NCI-H510A (cell line): ENCODE data around the gene POLR2I.
"Not testable (repeated sequence)": the region's sequence is repeated elsewhere in the genome, so short reads cannot be mapped to it uniquely, and the experiment has no call there.

Experiments
- DNase-seq: peaks from one replicate; lab custom pipeline; 2025; lab: John Stamatoyannopoulos, UW

POLR2I gene

DNA sequence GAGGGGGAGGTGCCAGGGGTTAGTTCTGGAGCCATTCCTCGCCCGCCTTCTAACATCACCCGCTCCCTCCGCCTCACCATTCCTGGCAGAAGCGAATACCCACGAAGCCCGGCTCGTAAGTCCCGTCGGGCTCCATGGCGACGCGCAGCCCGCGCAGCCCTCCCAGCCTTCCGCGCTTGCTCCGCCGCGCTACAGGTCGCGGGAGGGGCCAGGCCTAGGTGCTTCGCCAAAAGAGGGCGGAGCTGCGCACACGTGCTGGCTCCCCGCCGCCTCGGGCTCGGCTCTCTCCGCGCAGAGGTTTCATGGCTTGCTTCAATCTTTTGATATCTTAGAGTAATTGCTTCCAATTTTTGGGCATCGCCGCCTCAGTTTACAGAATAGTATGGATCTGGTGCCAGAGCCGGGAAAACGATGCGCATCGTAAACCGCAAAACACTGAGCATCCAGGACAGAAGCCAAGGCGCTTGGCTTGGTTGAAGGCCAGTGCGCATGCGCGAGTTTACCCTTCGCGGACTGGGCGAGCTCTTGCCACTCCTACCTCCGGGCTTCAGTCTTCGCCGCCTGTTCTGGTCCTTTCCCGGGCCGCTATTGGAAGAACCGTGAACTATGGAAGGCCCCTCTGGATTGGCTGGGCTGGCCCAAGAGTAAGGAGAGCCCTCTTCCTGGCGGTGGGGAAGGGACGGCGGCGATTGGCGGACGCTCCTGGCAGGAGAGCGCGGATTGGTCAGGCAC is at the start of gene POLR2I:
Gene POLR2I, minus strand, starts transcription at position 155 of the 732 bp plus-strand sequence. Its CDS starts 19 bp downstream, at position 136.
- peak; percentile 98 for DNase-seq

DNA sequence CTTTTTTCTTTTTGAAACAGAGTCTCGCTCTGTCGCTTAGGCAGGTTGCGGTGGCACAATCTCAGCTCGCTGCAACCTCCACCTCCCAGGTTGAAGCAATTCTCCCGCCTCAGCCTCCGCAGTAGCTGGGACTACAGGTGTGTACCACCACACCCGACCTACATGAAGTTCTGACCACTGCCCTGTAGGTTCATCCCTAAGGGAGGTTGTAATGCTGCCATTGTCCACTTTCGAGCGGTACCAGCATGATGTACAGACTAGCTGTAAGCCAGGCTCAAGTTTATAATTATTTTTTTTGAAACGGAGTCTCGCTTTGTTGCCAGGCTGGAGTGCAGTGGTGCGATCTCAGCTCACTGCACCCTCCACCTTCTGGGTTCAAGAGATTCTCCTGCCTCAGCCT is 49.1 kb upstream of the POLR2I start:
- no peak for DNase-seq

DNA sequence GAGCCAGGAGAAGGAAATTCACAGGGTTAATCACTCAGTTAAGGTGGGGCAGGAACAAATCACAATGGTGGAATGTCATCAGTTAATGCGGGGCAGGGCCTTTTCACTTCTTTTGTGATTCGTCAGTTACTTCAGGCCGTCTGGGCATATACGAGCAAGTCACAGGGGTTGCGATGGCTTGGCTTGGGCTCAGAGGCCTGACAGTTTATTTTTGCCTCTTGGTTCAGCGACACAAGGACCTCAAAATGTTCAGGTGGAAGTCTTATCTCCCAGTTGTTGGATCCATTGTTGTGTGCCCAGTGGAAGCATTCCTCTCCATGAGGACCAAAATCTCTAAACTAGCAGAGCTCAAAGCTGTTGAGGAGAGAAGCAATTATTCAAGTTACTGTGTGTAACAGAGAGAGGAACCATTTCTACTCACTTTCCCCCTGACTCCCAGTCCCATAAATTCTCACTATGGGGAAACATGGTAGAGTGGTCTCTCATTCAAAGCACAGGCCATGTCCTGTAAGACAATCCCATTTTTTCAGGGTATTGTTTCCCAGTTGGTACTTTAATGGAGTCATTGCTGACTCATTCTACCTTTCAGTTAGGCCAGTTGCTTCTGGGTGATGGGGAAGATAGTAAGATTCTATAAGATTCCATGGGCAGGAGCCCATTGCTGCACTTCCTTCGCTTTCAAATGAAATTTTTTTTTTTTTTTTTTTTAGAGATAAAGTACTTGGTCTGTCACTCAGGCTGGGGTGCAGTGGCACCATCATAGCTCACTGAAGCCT is 46.3 kb upstream of the POLR2I start:
- DNase-seq: no peak

DNA sequence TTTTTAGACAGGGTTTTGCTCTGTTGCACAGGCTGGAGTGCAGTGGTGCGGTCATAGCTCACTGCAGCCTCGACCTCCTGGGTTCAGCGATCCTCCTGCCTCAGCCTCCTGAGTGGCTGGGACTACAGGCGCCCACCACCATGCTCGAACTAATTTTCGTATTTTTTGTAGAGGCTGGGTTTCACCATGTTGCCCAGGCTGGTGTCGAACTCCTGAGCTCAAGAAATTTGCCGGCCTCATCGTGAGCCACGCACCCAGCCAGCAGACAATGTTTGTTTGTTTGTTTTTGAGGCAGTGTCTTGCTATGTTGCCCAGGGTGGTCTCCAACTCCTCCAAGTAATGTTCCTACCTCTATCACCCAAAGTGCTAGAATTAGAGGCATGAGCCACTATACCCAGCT is 38.5 kb upstream of the POLR2I start:
- DNase-seq: no peak

DNA sequence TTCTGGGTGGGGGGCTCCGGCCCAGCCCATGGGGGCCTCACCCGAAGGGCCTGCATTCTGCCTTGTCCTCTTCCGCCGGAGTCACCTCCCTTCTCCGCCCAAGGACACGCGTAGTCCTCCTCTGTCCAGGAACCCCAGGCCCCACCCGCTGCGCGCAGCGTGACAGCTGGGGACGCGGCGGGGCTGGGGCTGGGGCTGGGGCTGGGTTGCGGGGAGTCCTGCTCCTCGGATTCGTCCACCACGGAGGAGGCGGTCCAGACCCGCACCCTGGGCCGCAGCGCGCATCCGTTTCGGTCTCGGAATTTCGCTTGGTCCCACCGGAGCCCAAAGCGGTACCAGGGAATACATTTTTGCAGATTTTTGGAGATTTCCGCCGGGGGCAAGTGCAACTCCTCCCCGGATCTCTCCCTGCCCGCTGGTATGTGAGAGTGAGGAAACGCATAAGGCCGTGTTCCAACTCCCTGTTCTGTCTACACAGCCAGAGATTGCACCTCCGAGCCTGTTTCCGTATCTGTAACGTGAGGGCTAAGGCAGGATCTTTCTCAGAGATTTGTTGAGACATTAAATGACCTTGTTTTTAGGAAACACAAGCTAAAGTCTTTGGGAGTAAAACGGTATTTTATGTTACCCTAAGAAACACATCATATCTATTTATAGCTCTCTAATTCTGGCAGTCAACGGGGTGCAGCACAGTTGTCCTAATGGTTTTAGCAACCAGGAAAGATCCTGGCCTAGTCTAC is 37.8 kb upstream of the POLR2I start, which contains the start of gene COX7A1:
Gene COX7A1, minus strand, starts transcription at position 96 of the 740 bp plus-strand sequence. Its CDS starts 40 bp downstream, at position 56.
- DNase-seq: no peak

DNA sequence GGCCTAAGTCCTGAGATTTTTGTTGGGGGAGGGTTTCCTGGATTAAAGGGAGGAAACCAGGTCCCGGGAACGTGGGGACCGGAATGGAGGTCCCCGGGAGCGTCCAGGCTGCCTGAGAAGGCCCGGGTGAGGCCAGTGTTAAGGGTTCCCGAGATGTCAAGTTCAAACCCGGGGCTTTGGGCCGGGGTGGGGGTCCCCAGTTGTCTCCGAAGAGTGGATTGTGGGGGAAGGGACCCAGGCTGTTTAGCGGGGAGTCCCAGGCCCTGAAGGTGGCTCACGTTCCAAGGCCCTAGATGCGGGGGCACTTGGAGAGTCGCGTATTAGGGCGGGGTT is 37.3 kb upstream of the POLR2I start:
- DNase-seq: no peak

DNA sequence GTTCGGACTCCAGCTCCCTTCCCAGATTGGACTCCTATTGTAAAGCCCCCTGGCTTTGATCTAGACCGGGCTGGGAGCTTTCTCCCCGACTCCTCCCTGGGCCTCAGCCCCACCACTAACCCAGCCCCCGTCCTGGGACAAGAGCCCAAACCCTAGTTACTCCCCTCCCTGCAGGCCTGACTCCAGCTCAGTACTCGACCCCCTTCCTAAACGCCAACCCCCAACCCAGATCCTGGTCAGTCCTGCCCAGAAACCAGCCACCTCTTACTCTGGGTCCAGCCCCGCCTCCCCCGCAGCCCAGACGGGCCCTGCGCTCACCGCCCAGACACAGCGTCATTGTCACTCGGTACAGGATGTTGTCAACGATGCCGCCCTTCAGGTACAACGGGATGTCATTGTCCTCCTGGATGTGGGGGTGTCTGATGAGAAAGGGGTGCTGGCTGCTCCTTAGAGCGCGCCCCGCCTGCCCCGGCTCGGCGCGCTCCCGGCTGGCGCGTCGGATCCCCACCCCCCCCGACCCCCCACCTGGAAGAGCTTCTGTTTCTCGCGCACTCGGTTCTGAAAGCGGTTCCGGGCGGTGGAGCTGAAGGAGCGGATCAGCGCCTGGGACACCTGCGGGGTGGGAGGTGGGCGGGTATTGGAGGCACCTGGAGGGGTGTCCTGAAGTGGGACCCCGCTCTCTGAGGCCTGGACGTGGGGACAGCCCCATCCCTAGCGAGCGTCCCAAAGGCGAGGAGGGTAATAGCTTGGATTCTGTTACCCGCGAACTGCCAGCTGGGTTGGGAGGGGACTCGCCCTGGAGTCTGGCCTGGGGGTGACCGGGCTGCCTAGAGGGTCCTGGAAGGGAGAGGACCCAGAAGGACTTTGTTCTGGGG is 36.7 kb upstream of the POLR2I start:
- DNase-seq: no peak

DNA sequence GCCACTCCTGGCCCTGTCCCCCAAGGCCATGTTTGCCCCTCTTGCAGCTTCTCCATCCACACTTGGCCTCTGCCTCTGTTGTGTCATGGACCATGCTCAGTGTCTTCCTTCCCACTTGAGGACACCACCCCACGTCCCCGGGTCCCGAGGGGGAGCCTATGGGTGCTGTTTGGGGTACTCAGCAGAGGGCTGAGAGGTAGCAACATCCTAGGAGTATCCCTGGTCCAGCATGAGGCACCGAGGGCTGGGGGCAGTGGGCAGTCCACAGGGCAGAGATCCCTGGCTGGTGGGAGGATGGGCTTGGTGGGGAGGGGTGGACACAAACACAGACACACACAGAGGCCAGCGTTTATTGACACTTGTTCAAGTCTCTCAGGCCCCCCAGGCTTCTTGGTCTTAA is 35.9 kb upstream of the POLR2I start:
- DNase-seq: no peak

DNA sequence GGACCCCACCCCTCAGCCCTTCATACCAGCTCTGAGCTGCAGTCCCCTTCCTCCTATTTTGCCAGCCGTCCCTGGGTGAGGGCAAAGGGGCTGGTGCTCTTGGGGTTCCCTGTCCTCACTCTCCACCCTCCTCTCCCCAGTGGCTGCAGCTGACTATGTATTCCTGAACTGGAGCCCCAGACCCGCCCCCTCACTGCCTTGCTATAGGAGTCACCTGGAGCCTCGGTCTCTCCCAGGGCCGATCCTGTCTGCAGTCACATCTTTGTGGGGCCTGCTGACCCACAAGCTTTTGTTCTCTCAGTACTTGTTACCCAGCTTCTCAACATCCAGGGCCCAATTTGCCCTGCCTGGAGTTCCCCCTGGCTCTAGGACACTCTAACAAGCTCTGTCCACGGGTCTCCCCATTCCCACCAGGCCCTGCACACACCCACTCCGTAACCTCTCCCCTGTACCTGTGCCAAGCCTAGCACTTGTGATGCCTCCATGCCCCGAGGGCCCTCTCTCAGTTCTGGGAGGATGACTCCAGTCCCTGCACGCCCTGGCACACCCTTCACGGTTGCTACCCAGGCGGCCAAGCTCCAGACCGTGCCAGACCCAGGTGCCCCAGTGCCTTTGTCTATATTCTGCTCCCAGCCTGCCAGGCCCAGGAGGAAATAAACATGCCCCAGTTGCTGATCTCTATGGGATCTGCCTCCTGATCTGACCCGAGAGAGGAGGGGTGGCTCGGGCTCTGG is 35.2 kb upstream of the POLR2I start:
- DNase-seq: no peak

DNA sequence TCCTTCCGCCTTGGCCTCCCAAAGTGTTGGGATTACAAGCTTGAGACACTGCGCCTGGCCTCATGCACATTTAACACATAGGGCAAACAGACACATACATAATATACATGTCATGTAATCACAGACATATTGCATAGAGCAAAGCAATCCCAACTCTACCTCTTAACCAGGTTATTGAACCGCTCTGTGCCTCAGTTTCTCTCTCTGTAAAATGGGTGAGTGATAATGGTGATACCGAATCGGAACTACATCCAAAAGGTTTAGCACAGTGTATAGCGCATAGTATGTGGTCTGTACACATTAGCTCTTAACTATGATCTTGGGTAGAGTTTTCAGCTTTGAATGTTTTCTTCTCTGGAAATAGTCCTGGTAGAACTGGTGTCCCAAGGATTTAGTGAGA is 29.9 kb upstream of the POLR2I start:
- DNase-seq: no peak

DNA sequence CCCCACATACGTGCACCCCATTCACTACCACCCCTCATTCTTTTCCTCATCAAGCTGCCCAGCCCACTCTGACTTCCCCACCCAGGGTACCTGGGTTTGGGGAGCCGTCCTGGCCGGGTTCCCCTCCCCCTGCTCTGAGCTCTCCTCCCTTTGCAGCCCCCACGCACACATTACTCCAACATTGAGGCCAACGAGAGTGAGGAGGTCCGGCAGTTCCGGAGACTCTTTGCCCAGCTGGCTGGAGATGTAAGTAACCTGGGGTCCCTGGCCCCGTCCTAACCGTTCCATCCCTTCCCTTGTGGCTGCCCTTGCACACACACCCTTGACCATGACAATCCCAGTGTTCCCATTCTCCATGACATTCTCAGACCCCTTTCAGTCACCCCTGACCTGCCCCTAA is 27.8 kb upstream of the POLR2I start:
- DNase-seq: no peak

DNA sequence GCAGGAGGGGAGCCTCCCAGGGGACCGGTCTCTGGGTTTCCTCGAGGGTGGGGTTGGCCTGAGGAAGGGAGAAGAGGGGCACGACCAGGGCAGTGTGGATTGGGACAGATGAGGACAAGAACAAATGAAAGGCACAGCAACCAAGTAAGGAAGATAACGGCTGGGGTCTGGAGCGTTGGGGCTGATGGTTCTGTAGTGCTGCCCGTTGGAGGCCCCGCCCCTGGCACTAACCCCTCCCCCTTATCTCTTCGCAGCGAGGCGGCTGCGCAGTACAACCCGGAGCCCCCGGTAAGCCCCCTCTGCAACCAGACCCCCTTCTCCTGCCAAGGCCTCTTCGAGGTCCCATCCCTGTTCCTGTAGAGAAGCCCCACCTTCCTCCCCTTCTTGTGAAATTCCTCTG is 27.4 kb upstream of the POLR2I start:
- DNase-seq: no peak

DNA sequence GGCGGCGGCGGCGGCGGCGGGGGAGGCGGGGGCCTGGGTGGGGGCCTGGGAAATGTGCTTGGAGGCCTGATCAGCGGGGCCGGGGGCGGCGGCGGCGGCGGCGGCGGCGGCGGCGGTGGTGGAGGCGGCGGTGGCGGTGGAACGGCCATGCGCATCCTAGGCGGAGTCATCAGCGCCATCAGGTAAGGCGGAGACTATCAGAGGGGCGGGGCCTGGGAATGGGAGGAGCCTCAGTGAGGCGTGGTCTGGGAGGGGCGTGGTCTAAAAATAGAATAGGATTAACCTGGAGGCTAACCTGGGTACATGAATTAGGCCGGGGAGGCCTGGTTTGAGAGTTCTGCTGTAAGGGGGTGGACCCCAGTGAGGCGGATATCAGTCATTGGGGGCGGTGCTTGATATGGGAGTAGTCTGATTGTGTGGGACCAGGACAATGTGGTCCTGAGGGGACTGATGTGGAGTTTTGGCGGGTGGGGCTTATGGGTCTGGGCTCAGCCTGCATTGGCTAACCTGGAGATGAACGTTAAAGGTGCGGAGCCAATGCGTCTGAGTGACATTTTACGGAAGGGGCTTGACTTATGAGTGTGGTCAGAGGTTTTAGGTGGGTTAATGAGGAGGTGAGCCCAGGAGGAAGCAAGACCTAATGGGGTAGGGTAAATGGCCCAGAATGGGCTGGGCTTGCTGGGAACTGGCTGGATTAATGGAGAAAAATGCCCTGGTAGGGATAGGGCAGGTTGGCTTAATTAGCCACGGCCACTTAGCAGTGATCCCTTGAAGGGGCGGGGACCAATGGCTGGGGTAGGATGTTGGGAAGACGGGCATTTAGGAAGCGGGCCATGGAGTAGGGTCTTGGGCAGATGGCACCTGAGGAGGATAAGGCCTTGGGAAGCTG is 26.6 kb upstream of the POLR2I start:
- peak; percentile 55 for DNase-seq

DNA sequence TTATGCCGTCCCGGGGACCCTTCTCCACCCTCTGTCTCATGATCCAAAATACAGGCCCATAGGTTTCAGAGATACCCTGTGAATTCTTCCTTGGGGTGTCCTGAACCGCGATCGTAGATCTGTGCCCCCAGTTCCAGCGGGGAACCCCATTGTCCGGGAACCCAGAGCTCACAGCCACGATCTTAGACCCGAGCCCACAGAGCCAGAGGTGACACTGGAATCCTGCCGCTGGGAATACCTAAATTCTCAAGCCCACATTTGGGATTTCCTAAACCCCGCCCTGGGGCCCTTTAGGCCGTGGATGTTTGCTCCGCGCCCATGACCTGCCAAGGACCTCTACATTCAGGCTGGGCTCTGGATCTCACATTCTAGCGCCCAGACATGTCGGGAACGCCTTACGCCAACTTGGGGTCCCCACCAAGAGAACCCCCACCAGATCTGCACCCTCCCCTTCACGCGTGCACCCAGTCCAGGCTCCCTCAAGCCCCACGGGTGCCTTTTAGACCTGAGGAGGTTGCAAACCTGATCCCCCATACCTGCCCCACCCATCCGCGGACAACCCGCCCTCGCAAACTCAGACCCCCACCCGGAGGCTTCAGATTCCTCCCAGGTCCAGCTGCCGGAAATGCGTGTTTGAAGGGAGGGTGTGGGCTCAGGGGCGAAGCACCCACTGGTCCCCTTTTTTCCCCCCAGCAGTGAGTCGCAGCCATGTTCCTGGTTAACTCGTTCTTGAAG is 25.8 kb upstream of the POLR2I start:
- peak; percentile 55 for DNase-seq

DNA sequence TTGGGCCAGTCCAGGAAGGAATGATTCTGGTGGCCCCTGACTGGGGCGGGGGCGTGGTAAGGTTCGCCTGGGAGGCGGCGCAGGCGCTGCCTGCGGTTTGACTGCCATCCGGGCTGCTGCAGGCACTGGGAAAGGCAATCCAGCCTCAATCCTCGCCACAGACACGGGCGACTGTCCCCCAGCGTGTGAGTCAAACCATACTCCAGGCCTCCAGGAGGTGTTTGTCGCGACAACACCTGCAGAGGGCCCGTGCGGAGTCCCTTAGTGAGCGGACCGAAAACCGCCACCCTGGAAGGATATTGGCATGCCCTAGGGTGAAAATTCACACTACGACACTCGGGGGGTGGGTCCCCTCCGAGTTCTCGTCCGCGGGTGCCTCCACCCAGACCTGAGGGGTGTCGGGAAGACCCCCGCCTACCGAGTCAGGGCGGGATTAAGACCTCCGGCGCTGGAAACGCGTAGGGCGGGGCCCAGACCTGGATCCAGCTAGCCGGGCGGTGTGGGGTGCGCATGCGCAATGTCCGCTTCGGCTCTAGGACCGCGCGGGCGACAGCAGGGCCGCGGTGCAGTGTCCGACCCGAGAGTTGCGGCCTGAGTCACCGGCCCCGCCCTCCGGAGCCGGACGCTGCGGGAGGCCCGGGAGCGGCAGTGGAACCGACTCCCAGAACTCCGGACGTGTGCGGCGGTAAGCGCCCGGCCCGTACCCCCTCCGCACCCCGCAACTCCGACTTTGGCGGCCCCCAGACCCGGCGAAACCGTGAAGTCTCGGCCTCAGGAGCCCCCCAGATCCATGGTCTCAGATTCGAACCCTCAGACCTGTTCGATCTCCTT is 25.0 kb upstream of the POLR2I start, which contains the start of gene CAPNS1:
Gene CAPNS1, plus strand, starts transcription at position 594 of the 831 bp plus-strand sequence. CDS start 946 bp downstream, outside the sequence.
- DNase-seq: peak; percentile 89

DNA sequence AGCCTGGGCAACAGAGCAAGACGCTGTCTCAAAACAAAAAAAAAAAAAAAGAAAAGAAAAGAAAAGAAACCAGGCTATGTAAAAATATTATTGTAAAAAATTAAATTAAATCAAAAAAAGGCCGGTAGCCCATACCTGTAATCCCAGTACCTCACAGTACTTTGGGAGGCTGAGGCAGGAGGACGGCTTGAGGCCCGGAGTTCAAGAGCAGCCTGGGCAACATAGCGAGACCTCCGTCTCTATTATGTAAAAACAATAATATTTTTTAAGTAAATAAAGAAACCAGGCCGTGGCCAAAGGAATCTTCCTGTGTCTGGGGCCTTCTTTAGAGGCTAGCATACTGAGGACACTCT is 24.4 kb upstream of the POLR2I start:
- DNase-seq: no peak

DNA sequence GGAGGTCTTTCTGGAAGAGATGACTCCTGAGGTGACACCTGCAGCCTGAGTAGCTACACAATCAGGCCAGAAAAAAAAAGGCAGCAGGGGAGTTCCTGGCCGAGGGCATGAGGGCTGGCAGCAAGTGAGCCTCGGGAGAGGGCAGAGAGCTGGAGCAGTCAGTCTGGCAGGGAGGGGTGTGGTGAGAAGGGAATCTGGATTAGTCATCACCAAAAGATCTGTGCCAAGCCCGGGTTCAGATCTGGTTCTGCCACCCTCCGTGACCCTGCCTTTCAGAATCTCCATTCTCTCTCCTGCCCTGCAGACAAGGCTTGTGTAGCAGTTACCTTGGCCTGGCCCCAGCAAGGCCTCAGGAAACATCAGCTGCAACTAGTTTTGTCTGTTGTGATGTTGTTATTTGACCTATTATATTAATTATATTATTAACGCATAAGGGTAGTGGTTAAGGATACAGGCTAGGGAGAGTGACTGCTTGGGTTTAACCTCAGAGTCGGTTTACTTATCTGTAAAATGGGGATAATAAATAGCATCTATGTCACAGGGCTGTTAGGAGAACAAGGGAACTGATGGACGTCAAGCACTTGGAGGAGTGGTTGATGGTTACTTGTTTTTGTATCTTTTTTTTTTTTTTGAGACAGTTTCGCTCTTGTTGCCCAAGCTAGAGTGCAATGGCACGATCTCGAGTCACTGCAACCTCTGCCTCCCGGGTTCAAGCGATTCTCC is 22.4 kb upstream of the POLR2I start:
- DNase-seq: no peak

DNA sequence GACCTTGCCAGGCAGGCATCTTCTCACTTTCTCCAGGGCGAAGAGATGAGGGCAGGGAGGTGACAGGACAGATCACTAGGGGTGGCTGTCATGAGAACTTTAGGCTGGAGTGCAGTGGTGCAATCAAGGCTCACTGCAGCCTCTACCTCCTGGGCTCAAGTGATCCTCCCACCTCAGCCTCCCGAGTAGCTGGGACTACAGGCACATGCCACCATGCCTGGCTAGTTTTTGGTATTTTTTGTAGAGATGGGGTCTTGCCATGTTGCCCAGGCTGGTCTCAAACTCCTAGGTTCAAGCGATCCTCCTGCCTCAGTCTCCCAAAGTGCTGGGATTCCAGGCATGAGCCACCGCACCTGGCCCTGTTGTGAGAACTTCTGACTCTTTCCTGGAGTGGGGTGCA is 20.2 kb upstream of the POLR2I start:
- not testable (repeated sequence) for DNase-seq
